SK-N-SH (cell line): ENCODE data around the gene DTNBP1.

Experiments used
- CTCF ChIP-seq: fragments of 200-600 bp; sonication (generic); IDR thresholded peaks from 2 replicates; pipeline ENCODE4 v1.6.1; 2017; ENCODE audit warnings: antibody characterized with exemption, mild to moderate bottlenecking, moderate library complexity
- ELF1 ChIP-seq: IDR thresholded peaks from 2 replicates; pipeline ENCODE4 v1.4.0; 2012
- EP300 ChIP-seq, 2 experiments: IDR thresholded peaks; 2 replicates each; pipeline versions ENCODE4 v1.4.0 to v1.6.1; 2012; ENCODE audit warnings: borderline replicate concordance in 1 of 2, low read depth in 1 of 2, low read length in 1 of 2
- EZH2phosphoT487 ChIP-seq: fragments of 200-600 bp; sonication (generic); IDR thresholded peaks from 2 replicates; pipeline ENCODE4 v1.6.1; 2017; ENCODE audit warnings: low read depth, mixed run types, mild to moderate bottlenecking, antibody characterized with exemption, moderate library complexity, borderline replicate concordance
- JUND ChIP-seq: IDR thresholded peaks from 2 replicates; pipeline ENCODE4 v1.4.0; 2012
- MAX ChIP-seq: IDR thresholded peaks from 2 replicates; pipeline ENCODE4 v1.4.0; 2012; ENCODE audit warnings: low read depth
- MXI1 ChIP-seq: IDR thresholded peaks from 2 replicates; pipeline ENCODE4 v1.6.1; 2012; ENCODE audit warnings: mild to moderate bottlenecking, low read depth, low read length, improper control_type of control experiment
- NRF1 ChIP-seq: IDR thresholded peaks from 2 replicates; pipeline ENCODE4 v1.6.1; 2012; ENCODE audit warnings: low read depth, mild to moderate bottlenecking, low read length
- POLR2AphosphoS5 ChIP-seq: IDR thresholded peaks from 2 replicates; pipeline ENCODE4 v1.6.1; 2012; ENCODE audit warnings: low read depth, low read length
- REST ChIP-seq: IDR thresholded peaks from 2 replicates; pipeline ENCODE4 v1.6.1; 2012; ENCODE audit warnings: mild to moderate bottlenecking, low read depth, low read length, moderate library complexity
- RFX5 ChIP-seq: IDR thresholded peaks from 2 replicates; pipeline ENCODE4 v1.6.1; 2012; ENCODE audit warnings: mild to moderate bottlenecking, improper control_type of control experiment, low read length
- RXRA ChIP-seq: IDR thresholded peaks from 2 replicates; pipeline ENCODE4 v1.4.0; 2012; ENCODE audit warnings: low read depth, mild to moderate bottlenecking, borderline replicate concordance
- TAF1 ChIP-seq: IDR thresholded peaks from 2 replicates; pipeline ENCODE4 v1.6.1; 2012; ENCODE audit warnings: low read depth, mild to moderate bottlenecking, low read length, moderate library complexity, borderline replicate concordance

- TF ChIP-seq EZH2phosphoT487 (no peak), CTCF (peak; percentile 30), POLR2AphosphoS5 (no peak), NRF1 (no peak), REST (no peak), MAX (no peak), ELF1 (no peak), MXI1 (no peak), TAF1 (no peak), RFX5 (no peak), EP300 (IDR thresholded peaks at IDR 0.05; ENCODE audit: borderline replicate concordance in 1 of 2, low read depth in 1 of 2, low read length in 1 of 2) (no peak), RXRA (no peak), JUND (no peak)
Measured at GRCh38 chr6:15512126-15512525, 150.7 kb downstream of the DTNBP1 start.
